HG02759 (cell line): ENCODE measurements around the gene ZBTB5.
"Not testable (repeated sequence)": the region's sequence is repeated elsewhere in the genome, so short reads cannot be mapped to it uniquely, and the experiment has no call there.

ENCODE experiments used
- ATAC-seq: cut with Tn5 transposase; IDR thresholded peaks from one replicate; pipeline ENCODE4 v1.9.1; 2021; ENCODE audit warnings: mild to moderate bottlenecking, moderate library complexity; ENCODE audit not compliant: unreplicated experiment

ZBTB5 gene

GRCh38 chr9:37486616-37487548, 21.6 kb upstream of the ZBTB5 start:
- ATAC-seq, result no peak

- ATAC-seq, result no peak
Observed at GRCh38 chr9:37486256-37486615, 21.0 kb upstream of the ZBTB5 start.

DNA sequence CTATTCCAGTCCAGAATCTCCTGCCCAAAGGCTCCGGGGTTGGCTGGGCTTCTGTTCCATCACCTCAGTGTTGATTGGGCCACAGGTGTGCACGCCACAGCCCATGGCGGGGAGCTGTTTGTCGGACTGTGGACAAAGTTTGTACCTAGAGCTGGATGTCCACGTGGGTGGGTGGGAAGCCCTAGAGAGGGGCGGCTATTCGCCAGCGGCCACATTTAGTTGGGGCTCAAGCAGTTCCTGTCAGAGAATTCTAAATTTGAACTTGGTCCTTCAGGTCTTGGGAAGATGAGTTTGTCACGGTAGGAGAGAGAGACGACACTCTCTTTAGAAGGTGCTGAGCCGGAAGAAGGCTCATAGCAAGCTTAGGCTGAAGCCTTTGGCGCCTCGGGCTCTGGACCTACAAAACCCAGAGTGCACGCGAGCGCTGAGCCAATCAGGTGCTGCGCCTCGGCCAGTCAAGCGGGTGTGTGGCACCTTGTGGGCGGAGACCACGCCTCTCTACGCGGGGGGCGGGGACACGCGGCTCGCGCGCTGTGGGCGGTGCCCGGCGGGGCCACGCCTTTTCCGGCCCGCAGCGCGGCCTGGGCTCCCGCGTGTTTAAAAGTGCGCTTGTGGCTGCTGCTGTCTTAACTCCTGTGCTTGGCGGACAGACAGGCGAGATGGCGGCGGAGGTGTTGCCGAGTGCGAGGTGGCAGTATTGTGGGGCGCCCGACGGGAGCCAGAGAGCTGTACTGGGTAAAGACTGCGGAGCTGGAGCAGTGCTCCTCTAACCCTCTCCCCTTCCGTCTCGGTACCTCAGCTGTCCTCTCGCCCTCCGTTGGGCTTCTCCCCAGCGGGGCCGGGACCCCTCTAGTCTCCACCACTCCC, 20.4 kb upstream of the ZBTB5 start, which contains the start of gene POLR1E:
Gene POLR1E (plus strand): TSS at position 560 of the 867 bp plus-strand sequence. CDS start 100 bp downstream, at position 660.
- ATAC-seq, result peak; percentile 97

- ATAC-seq, result no peak
Observed at GRCh38 chr9:37480759-37481158, 15.5 kb upstream of the ZBTB5 start.

DNA sequence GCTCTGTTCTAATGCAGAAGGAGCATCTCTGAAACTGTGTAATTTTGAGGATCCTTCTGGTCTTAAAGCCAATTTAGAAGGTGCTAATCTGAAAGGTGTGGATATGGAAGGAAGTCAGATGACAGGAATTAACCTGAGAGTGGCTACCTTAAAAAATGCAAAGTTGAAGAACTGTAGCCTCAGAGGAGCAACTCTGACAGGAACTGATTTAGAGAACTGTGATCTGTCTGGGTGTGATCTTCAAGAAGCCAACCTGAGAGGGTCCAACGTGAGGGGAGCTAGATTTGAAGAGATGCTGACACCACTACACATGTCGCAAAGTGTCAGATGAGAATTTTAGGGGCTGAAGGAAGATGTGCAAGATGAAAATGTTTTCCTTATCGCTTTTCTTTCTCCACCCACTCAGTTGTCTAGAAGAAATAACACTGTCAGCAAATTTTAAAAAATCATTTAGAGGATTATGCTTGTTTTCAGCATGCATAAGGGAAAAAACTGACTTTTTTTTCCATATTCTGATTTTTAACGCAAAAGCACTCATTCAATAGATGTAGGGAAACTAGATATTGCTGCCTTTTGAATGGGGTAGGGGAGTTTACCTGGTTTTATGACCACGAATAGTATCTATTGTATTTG, 12.9 kb upstream of the ZBTB5 start:
- not testable (repeated sequence) for ATAC-seq

DNA sequence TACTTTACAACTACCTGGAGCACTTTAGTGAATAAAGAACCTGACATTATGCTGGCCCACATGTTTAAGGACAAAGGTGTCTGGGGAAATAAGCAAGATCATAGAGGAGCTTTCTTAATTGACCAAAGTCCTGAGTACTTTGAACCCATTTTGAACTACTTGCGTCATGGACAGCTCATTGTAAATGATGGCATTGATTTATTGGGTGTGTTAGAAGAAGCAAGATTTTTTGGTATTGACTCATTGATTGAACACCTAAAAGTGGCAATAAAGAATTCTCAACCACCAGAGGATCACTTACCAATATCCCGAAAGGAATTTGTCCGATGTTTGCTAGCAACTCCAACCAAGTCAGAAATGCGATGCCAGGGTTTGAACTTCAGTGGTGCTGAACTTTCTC, 12.2 kb upstream of the ZBTB5 start:
- not testable (repeated sequence) for ATAC-seq

- ATAC-seq, result no peak
Observed at GRCh38 chr9:37476930-37477329, 11.7 kb upstream of the ZBTB5 start.

DNA sequence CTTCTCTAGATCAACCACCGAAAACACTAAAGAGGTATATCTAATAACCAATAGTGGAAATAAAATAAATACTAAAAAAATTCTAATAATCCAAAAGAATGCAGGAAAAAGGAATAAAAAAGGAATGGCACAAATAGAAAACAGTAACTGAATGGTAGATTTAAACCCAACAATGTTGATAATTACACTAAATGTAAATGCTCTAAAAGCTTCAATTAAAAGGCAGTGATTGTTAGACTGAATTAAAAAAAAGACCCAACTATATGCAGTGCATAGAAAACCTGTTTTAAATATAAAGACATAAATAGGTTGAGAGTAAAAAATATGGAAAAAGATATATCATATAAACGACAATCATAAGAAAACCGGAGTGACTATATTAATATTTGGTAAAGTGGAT, 9.2 kb upstream of the ZBTB5 start:
- no peak for ATAC-seq

DNA sequence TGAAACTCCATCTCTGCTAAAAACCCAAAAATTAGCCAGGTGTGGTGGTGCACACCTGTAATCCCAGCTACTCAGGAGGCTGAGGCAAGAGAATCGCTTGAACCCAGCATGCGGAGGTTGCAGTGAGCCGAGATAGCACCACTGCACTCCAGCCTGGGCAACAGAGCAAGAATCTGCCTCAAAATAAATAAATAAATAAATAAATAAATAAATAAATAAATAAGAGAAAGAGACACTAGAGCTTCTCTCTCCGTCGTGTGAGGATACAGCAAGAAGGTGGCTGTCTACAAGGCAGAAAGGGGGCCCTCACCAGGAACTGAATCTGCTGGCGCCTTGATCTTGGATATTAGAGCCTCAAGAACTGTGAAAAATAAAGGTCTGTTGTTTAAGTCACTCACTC, 8.7 kb upstream of the ZBTB5 start:
- not testable (repeated sequence) for ATAC-seq

GRCh38 chr9:37471942-37472684, 6.9 kb upstream of the ZBTB5 start:
- ATAC-seq, result no peak

DNA sequence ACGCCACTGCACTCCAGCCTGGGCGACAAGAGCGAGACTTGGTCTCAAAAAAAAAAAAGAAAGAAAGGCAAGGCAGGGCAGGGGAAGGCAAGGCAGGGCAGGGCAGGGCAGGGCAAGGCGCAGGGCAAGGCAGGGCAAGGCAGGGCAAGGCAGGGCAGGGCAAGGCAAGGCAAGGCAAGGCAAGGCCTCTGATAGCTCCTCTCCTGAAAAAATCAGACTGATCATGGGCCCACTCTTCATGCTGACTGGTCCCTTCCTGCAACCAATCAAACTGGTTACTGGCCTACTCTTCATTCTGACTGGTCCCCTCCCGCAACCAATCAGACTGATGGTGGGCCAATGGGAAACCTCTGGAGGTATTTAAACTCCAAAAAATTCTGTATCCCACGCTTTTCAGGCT, 3.4 kb upstream of the ZBTB5 start:
- no peak for ATAC-seq

DNA sequence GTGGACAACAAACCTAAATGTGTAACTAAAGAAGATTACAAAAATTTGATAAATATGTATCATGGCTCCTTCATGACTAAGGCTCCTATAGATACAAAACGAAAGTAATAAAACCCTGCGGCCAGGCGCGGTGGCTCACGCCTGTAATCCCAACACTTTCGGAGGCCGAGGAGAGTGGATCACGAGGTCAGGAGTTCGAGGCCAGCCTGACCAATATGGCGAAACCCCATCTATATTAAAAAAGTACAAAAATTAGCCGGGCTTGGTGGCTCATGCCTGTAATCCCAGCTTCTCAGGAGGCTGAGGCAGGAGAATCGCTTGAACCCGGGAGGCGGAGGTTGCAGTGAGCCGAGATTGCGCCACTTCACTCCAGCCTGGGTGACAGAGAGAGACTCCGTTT, 2.3 kb upstream of the ZBTB5 start:
- not testable (repeated sequence) for ATAC-seq

DNA sequence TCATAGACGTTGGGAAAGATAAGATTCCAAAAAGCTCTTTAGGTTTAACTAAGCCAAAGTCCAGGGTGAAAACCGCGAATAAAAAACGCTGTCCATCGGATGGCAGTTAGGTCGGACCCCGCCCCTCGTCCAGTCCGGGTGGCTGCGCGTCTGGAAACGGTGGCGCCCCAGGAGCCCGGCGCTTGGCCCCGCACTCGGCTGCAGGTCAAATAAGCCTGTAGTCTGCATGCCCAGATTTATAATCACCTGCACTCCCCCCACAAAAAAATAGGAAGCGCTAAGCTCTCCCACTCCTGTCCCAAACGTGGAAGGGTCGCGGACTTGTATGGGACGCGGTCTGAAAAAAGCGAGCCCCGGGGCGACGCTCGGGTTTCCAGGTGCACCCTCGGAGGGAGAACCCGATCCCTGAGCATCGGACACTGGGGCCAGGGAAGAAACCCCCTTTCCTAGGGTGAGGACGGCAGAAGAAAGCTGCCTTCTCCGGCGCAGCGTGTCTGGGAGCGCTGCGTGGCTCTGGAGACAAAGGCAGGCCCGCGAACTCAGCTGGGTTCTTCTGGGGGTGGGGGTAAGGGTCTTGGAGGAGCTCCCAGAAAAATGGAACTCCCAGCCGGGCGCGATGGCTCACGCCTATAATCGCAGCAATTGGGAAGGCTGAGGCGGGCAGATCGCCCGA, 923 bp upstream of the ZBTB5 start:
- ATAC-seq, result peak; percentile 7

GRCh38 chr9:37464426-37465248, 613 bp downstream of the ZBTB5 start:
- ATAC-seq, result peak; percentile 42

DNA sequence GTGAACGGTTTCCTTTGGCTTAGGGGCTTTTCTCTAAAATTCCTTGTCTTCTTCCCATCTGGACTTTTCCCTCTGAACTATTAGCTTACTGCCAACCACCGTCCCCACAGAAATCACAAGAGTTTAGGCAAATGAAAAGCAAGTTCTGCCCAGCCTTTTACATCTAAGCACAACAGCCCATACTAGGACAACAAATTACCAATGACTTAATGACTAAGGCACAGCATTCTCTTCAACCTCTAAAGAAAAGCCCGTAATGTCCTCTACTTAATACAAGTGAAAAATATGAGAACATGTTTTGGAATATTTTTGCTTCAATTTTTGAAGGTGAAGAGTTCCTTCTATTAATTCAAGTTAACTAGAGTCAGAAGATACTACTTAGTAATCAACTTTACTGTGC, 1.2 kb downstream of the ZBTB5 start:
- ATAC-seq, result no peak

- no peak for ATAC-seq
Observed at GRCh38 chr9:37456817-37457216, 8.4 kb downstream of the ZBTB5 start.

DNA sequence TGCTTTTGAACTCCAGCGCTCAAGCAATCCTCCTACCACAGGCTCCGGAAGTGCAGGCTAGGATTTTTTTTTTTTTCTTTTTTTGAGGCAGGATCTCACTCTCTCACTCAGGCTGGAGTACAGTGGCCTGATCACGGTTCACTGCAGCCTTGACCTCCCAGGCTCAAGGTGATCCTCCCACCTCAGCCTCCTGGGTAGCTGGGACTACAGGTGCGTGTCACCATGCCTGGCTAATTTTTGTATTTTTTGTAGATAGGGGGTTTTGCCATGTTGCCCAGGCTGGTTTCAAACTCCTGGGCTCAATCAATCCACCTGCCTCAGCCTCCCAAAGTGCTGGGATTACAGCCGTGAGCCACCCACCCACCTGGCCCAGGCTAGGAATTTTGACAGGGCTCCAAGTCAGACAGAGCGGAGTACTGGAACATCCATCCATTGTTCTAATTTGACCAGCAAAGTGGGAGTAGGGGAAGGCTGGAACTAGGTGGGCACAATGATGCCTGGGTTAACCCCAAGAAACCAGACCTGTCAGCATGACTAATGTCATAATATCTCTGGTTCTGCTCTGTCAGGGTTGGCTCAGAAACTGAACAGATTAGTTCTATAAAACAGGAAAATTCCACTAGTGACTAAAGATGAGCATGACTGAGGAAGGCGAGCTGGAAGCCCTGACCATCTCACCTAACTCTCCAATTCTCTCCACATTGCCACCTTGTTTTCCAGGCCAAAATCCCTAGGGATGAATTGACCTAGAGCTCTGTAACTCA, 9.2 kb downstream of the ZBTB5 start:
- no peak for ATAC-seq

DNA sequence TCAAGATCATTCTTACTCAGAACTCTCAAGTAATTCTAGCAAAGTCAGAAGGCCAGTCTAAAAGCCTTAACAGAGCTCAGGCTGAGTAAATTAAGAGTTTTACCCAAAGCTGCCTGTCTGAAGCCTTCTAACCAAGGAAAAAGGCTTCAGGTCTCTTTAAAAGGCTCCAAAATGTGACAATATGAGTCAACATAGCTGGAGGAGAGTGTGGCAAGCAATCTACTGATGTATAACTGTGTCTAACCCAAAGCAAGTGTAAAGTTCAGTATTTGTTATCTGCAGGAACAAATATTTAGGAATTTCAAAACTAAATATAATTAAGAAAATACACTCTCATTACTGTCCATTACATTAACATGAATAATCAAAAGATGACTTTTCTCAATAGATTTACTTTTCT, 11.0 kb downstream of the ZBTB5 start:
- no peak for ATAC-seq
